Common myeloid progenitor, CD34-positive (primary cell): ENCODE data around the gene PKLR.

Source experiments
- CTCF ChIA-PET: fragments of 350-600 bp; sonication (Branson Sonifier 250); formaldehyde crosslinking; loops from one replicate; lab custom pipeline; 2021; ENCODE audit warnings: antibody characterized with exemption; lab: Charles Lee
- POLR2A ChIA-PET: fragments of 350-600 bp; sonication (Branson Sonifier 250); formaldehyde crosslinking; loops from one replicate; lab custom pipeline; 2021; ENCODE audit warnings: antibody characterized with exemption; lab: Charles Lee
- DNase-seq, 3 donors: peaks; one replicate each; pipeline versions ENCODE4 v3.0.0 to v3.0.0-alpha.2; 2013
- H3K27ac ChIP-seq, 2 experiments: 1 replicate in 1 of 2; 2 replicates in 1 of 2; pipeline ENCODE4 v1.7.0; 2013; ENCODE audit warnings: inconsistent platforms in 2 of 2, low read length in 2 of 2, mild to moderate bottlenecking in 2 of 2, low read depth in 1 of 2, moderate library complexity in 1 of 2; ENCODE audit not compliant: severe bottlenecking in 2 of 2, insufficient read depth in 1 of 2, poor library complexity in 1 of 2
- H3K27me3 ChIP-seq, 5 experiments: replicated peaks in 2 of 5; 1 replicate in 3 of 5; 2 replicates in 2 of 5; pipeline versions ENCODE4 v1.6.1 to v1.7.0; 2013; ENCODE audit warnings: low read length in 4 of 5, mild to moderate bottlenecking in 2 of 5, moderate library complexity in 2 of 5, inconsistent platforms in 1 of 5; ENCODE audit not compliant: insufficient read depth in 5 of 5, control insufficient read depth in 4 of 5
- H3K36me3 ChIP-seq, 4 experiments: 1 replicate in 2 of 4; 2 replicates in 2 of 4; pipeline versions ENCODE4 v1.6.1 to v1.7.0; 2013; ENCODE audit warnings: low read length in 3 of 4, control low read depth in 1 of 4, mild to moderate bottlenecking in 1 of 4; ENCODE audit not compliant: control insufficient read depth in 4 of 4, insufficient read depth in 4 of 4
- H3K4me1 ChIP-seq, 4 experiments: 1 replicate in 3 of 4; 2 replicates in 1 of 4; pipeline versions ENCODE4 v1.6.1 to v1.7.1; 2013; ENCODE audit warnings: low read length in 3 of 4, mild to moderate bottlenecking in 3 of 4, control low read depth in 1 of 4, inconsistent platforms in 1 of 4, moderate library complexity in 1 of 4; ENCODE audit not compliant: control insufficient read depth in 4 of 4, insufficient read depth in 4 of 4; ENCODE audit errors: control extremely low read depth in 1 of 4
- H3K4me3 ChIP-seq, 7 experiments: 1 replicate in 4 of 7; 2 replicates in 3 of 7; pipeline versions ENCODE4 v1.5.1 to v1.7.0; 2013; ENCODE audit warnings: mild to moderate bottlenecking in 7 of 7, low read length in 6 of 7, moderate library complexity in 6 of 7, inconsistent platforms in 2 of 7, low read depth in 2 of 7, control low read depth in 1 of 7; ENCODE audit not compliant: insufficient read depth in 4 of 7, control insufficient read depth in 1 of 7; ENCODE audit errors: extremely low read depth in 1 of 7
- H3K9me3 ChIP-seq, 5 experiments: 1 replicate in 4 of 5; 2 replicates in 1 of 5; pipeline versions ENCODE4 v1.6.1 to v1.7.1; 2013; ENCODE audit warnings: low read length in 4 of 5, mild to moderate bottlenecking in 2 of 5, inconsistent platforms in 1 of 5, low read depth in 1 of 5, moderate library complexity in 1 of 5; ENCODE audit not compliant: control insufficient read depth in 4 of 5, insufficient read depth in 2 of 5; ENCODE audit errors: control extremely low read depth in 1 of 5
- WGBS: methylation state at CpG from one replicate; pipeline ENCODE4 v1.1.5; 2013; ENCODE audit not compliant: insufficient coverage; 5-methylcytosine and 5-hydroxymethylcytosine counted together

The PKLR gene

DNA sequence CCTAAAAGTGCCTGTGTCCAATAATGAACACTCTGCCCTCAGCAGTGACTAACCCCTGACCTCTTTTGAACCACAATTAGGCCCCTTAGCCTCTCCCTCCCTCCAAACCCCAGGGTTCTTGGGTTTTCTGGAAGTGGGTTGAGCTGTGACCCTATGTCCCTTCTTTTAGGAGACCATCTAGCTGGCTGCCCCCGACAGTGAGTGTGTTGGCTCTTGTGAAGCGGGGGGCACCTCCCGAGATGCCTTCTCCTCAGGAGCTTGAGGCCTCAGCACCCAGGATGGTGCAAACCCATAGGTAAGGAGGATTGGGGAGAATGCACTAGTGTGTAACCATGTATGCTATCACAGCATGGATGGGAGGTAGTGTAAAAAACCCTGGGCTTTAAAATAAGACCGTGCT is 26.7 kb upstream of the PKLR start:
- WGBS: 94% methylated on average over 3 of the region's 4 CpGs
- Histone ChIP-seq H3K9me3 (no peaks in the 10 kb centered on the region), H3K4me1 (peaks cover 0 to 39% (median 25%) of the 10 kb centered on the region in 4 experiments), H3K27ac (peak overlapping the region in 1 of 2 experiments; percentile 9), H3K27me3 (no peaks in the 10 kb centered on the region), H3K4me3 (no peak overlapping the region), H3K36me3 (peaks cover 2 to 31% (median 18%) of the 10 kb centered on the region in 4 experiments)
- ChIA-PET POLR2A (no interaction called here), CTCF (interaction anchor here (15.4 kb wide), 1 partner anchor 77 kb away, joined by 165 read pairs; no protein-coding TSS in a partner anchor)
- DNase-seq: no peak

- WGBS: 98% methylated on average over 7 of the region's 7 CpGs
- no peak overlapping the region for H3K27ac ChIP-seq
- H3K27me3 ChIP-seq: no peaks in the 10 kb centered on the region
- no peak for DNase-seq
- H3K9me3 ChIP-seq: no peaks in the 10 kb centered on the region
- H3K4me1 ChIP-seq: peaks cover 0 to 48% (median 36%) of the 10 kb centered on the region in 4 experiments
- CTCF ChIA-PET: interaction anchor here (0.5 to 15.4 kb wide), 4 partner anchors 10 to 1059 kb away, joined by 3 to 165 read pairs (median 4); partner anchors contain the start of gene FDPS
- POLR2A ChIA-PET: no interaction called here
- H3K36me3 ChIP-seq: peaks cover 2 to 31% (median 18%) of the 10 kb centered on the region in 4 experiments
- no peak overlapping the region for H3K4me3 ChIP-seq
Observed at GRCh38 chr1:155326631-155327037, 25.4 kb upstream of the PKLR start.

DNA sequence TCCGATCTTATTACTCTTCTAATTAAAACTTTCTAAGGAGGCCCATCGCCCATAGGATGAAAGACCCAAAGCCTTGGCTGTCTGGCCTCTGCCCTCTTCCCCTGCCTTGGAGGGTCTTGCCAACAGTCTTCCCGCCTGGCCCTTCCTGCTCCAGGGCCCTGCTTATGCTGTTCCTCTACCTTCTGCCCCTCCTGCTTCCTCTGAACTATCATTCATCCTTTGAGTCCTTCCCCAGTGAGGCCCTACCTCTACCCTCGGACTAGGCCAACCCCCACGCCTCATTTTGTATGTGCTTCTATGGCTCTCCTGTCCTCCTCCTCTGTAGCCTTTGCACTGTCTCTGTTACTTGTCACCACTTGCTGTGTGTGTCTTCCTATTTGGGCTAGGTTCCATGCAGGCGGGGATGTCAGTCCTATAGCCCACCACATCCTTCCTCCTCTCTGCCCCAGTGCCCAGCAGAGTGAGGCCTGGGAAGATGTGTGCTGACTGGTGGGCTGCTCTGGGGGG is 24.8 kb upstream of the PKLR start:
- CTCF ChIA-PET: interaction anchor here (0.9 to 15.4 kb wide), 2 partner anchors 18 to 75 kb away, joined by 5 to 165 read pairs; partner anchors contain the start of gene FDPS
- Histone ChIP-seq H3K27me3 (no peaks in the 10 kb centered on the region), H3K27ac (no peak overlapping the region), H3K9me3 (no peaks in the 10 kb centered on the region), H3K36me3 (peaks cover 2 to 31% (median 14%) of the 10 kb centered on the region in 4 experiments), H3K4me1 (peaks cover 0 to 45% (median 42%) of the 10 kb centered on the region in 4 experiments), H3K4me3 (peak overlapping the region in 2 of 7 experiments; percentile 8 to 89)
- POLR2A ChIA-PET: no interaction called here
- no peak for DNase-seq
- 85% methylated on average over 5 of the region's 6 CpGs for WGBS

- no peak for DNase-seq
- Histone ChIP-seq H3K4me1 (peaks cover 0 to 49% (median 44%) of the 10 kb centered on the region in 4 experiments), H3K9me3 (no peaks in the 10 kb centered on the region), H3K27ac (peak overlapping the region in 1 of 2 experiments; percentile 49), H3K27me3 (no peaks in the 10 kb centered on the region), H3K4me3 (peak overlapping the region in 3 of 7 experiments; percentile 8 to 92 (median 89)), H3K36me3 (peaks cover 2 to 29% (median 11%) of the 10 kb centered on the region in 4 experiments)
- ChIA-PET CTCF (interaction anchor here (4.4 to 15.4 kb wide), 2 partner anchors 53 to 75 kb away, joined by 27 to 165 read pairs; partner anchors contain the start of gene CLK2), POLR2A (no interaction called here)
- 86% methylated on average over 6 of the region's 6 CpGs for WGBS
Observed at GRCh38 chr1:155325603-155325893, 24.3 kb upstream of the PKLR start.

DNA sequence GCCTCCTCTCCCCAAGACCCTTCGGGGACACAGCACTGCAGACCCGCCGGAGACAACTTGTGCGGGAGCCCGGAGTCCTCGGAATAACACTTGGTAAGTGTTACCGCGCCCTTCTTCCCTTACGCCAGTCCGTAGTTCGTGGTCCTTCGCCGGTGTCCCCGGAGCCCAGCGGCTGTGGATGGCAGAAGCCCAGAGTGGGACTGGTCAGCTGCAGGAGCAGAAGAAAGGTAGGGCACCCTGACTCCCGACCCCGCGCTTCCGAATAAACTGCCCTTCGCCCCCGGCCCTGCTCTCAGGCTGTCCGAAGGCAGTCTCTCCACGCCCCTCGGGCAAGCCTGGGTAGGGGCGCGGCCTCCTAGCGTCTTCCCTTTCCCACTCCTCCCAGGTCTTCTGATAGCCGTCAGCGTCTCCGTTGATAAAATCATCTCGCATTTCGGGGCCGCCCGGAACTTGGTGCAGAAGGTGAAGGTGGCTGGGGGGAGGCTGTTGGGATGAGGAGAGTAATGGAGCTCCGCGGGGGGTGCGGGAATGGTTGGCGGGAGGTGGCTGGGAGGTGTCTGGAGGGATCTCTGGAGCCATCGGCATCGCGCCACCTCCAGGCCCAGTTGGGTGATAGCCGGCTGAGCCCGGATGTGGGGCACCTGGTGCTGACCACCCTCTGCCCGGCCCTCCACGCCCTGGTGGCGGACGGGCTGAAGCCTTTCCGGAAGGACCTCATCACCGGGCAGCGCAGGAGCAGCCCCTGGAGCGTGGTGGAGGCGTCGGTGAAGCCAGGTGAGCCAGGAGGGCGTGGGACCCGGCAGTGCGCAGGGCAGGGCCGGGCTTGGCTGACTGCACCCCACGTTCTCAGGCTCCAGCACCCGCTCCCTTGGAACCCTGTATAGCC is 23.7 kb upstream of the PKLR start:
- Histone ChIP-seq H3K27me3 (no peaks in the 10 kb centered on the region), H3K9me3 (no peaks in the 10 kb centered on the region), H3K36me3 (peaks cover under 1 to 29% (median 7%) of the 10 kb centered on the region in 4 experiments), H3K4me1 (peaks cover 2 to 55% (median 48%) of the 10 kb centered on the region in 4 experiments), H3K27ac (peak overlapping the region in 1 of 2 experiments; percentile 49), H3K4me3 (peak overlapping the region; percentile 69 to 92 (median 85))
- WGBS: 13% methylated on average over 34 of the region's 59 CpGs
- CTCF ChIA-PET: interaction anchor here (0.9 to 15.4 kb wide), 6 partner anchors 17 to 179 kb away, joined by 3 to 165 read pairs (median 6); partner anchors contain the start of gene CLK2
- POLR2A ChIA-PET: no interaction called here
- DNase-seq: peak in 2 of 3 donors; percentile 23 to 34

DNA sequence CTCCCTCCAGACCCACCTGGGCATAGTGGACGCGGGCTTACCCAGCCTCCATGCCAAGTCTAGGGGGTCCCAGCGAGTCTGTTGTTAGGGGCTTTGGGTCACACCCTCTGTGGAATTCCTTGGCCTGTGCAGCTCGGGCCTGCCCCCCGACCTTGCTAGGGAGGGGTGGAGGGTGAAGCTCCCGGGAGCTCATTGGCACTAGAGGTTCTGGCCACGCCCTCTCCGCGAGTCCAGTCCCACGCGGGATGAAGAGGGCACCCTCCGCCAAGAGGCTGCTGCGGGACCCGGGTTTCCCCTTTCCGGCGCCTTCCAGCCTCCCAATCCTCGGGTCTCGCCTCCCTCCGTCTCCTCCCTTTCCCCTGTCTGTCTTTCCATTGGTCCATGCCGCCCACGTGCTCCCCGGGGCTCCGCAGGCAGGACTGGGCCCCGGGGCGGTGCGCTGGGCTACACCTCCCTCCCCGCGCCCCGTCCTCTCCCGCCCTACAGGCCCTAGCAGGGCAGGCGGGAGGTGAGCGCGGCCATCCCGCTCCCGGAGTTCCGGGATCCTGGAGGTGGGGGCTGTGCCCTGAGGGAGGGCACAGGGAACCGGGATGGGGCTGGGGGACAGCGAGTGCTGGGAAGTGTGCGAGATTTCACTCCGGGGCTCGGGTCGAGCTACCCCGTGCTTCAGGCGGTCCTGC is 22.9 kb upstream of the PKLR start:
- Histone ChIP-seq H3K4me3 (peak overlapping the region; percentile 69 to 92 (median 85)), H3K27me3 (no peaks in the 10 kb centered on the region), H3K4me1 (peaks cover 3 to 62% (median 55%) of the 10 kb centered on the region in 4 experiments), H3K36me3 (peaks cover 0 to 35% (median 8%) of the 10 kb centered on the region in 4 experiments), H3K27ac (peak overlapping the region; percentile 40 to 86), H3K9me3 (no peaks in the 10 kb centered on the region)
- peak; percentile 88 to 90 (median 90) for DNase-seq
- WGBS: 0% methylated on average over 37 of the region's 44 CpGs
- CTCF ChIA-PET: interaction anchor here (0.8 to 15.4 kb wide), 15 partner anchors 10 to 180 kb away, joined by 3 to 165 read pairs (median 4); partner anchors contain the start of gene CLK2
- POLR2A ChIA-PET: interaction anchor here (0.6 to 1.4 kb wide), 5 partner anchors 44 to 115 kb away, joined by 3 to 5 read pairs (median 4); partner anchors contain the start of gene MTX1
